Natural killer cell (primary cell): ENCODE measurements around the gene SLC44A4. TPM values are rescaled to one million over a fixed set of nuclear protein-coding genes. Genes with fewer than 3 reads are reported as not detected.
"Not testable (repeated sequence)": the region's sequence is repeated elsewhere in the genome, so short reads cannot be mapped to it uniquely, and the experiment has no call there.

ENCODE experiments used
- ATAC-seq, 3 donors: fragments of 150-1000 bp in 2 of 3; fragments of 200-7000 bp in 1 of 3; cut with Tn5 transposase; 1 replicate in 1 of 3; 2 replicates in 2 of 3; pipeline ENCODE4 v1.10.0; 2021; ENCODE audit warnings: mild to moderate bottlenecking in 2 of 3, moderate library complexity in 2 of 3
- DNase-seq, 2 donors: peaks; one replicate each; pipeline versions ENCODE4 v3.0.0 to v3.0.0-alpha.2; 2013 to 2021; ENCODE audit warnings: mixed read lengths in 1 of 2
- H3K27ac ChIP-seq: one replicate; pipeline ENCODE4 v1.5.1; 2013; ENCODE audit warnings: mild to moderate bottlenecking, low read length
- H3K27me3 ChIP-seq: one replicate; pipeline ENCODE4 v1.6.1; 2013; ENCODE audit warnings: low read length; ENCODE audit not compliant: control insufficient read depth, insufficient read depth
- H3K36me3 ChIP-seq: one replicate; pipeline ENCODE4 v1.6.1; 2013; ENCODE audit warnings: low read length; ENCODE audit not compliant: control insufficient read depth, insufficient read depth
- H3K4me1 ChIP-seq: one replicate; pipeline ENCODE4 v1.6.1; 2013; ENCODE audit warnings: low read length; ENCODE audit not compliant: control insufficient read depth, insufficient read depth
- H3K4me3 ChIP-seq: one replicate; pipeline ENCODE4 v1.5.1; 2013; ENCODE audit warnings: low read length
- H3K9me3 ChIP-seq: one replicate; pipeline ENCODE4 v1.6.1; 2013; ENCODE audit warnings: low read length; ENCODE audit not compliant: control insufficient read depth, insufficient read depth
- H3K27ac Mint-ChIP-seq, 2 donors: one replicate each; pipeline ENCODE4 v1.8.0; 2022; ENCODE audit warnings: mild to moderate bottlenecking in 2 of 2, mixed read lengths in 2 of 2, moderate library complexity in 1 of 2
- H3K27me3 Mint-ChIP-seq, 2 donors: one replicate each; pipeline ENCODE4 v1.8.0; 2022; ENCODE audit warnings: low read depth in 2 of 2, mixed read lengths in 2 of 2
- H3K36me3 Mint-ChIP-seq: one replicate; pipeline ENCODE4 v1.8.0; 2022; ENCODE audit warnings: mixed read lengths
- H3K4me1 Mint-ChIP-seq, 2 donors: one replicate each; pipeline ENCODE4 v1.8.0; 2022; ENCODE audit warnings: mixed read lengths in 2 of 2
- H3K4me3 Mint-ChIP-seq: one replicate; pipeline ENCODE4 v1.8.0; 2022; ENCODE audit warnings: mild to moderate bottlenecking, moderate library complexity, mixed read lengths
- H3K9me3 Mint-ChIP-seq, 2 donors: one replicate each; pipeline ENCODE4 v1.8.0; 2022; ENCODE audit warnings: mixed read lengths in 2 of 2
- CTCF ChIP-seq: fragments of 200-600 bp; IDR thresholded peaks from one replicate; pipeline ENCODE4 v1.8.0; 2022; ENCODE audit warnings: antibody characterized with exemption
- WGBS: methylation state at CpG from one replicate; pipeline ENCODE4 v1.1.7; 2013; ENCODE audit warnings: missing lambda C conversion rate; ENCODE audit not compliant: insufficient coverage; 5-methylcytosine and 5-hydroxymethylcytosine counted together
- intact Hi-C: fragments of 100-400 bp; cut with micrococcal nuclease; formaldehyde crosslinking; loops from one replicate; pipeline ENCODE4 v1.14.2; 2022
- total RNA-seq, 4 donors: library from RNA; stranded (reverse); fragments of 120-200 nt in 1 of 4; gene quantifications; one replicate each; pipeline versions ENCODE4 v1.2.3 to v1.2.4, GENCODE V29; 2013 to 2022

The SLC44A4 gene
- total RNA-seq, 3 donors from 2014 or later (not counting 1 experiment from before 2014, with no cell fraction given): 0.48 TPM; not detected in 2

- Histone ChIP-seq H3K4me3 (no peak overlapping the region), H3K4me1 (peaks cover 12% of the 10 kb centered on the region), H3K9me3 (no peaks in the 10 kb centered on the region), H3K27me3 (no peaks in the 10 kb centered on the region), H3K27ac (no peak overlapping the region), H3K36me3 (no peaks in the 10 kb centered on the region)
- 48% methylated on average over 7 of the region's 7 CpGs for WGBS
- no peak overlapping the region for H3K4me3 Mint-ChIP-seq
- no peak overlapping the region for H3K27ac Mint-ChIP-seq
- no peak for TF ChIP-seq CTCF
- no peak for DNase-seq
- H3K4me1 Mint-ChIP-seq: peaks cover 10% of the 10 kb centered on the region in 2 donors
- H3K9me3 Mint-ChIP-seq: no peaks in the 10 kb centered on the region
- ATAC-seq: peak; percentile 49 to 76 (median 73)
- H3K27me3 Mint-ChIP-seq: peaks cover 0 to 6% of the 10 kb centered on the region in 2 donors
- no peaks in the 10 kb centered on the region for H3K36me3 Mint-ChIP-seq
- intact Hi-C loops: no loop called here
Measured at GRCh38 chr6:31907158-31907813, 28.5 kb upstream of the SLC44A4 start.

GRCh38 chr6:31906727-31907126 lies 27.9 kb upstream of the SLC44A4 start:
- peaks cover 10 to 14% of the 10 kb centered on the region in 2 donors for H3K4me1 Mint-ChIP-seq
- H3K27me3 ChIP-seq, H3K27ac Mint-ChIP-seq, H3K4me3 Mint-ChIP-seq, H3K27me3 Mint-ChIP-seq, H3K36me3 ChIP-seq, H3K36me3 Mint-ChIP-seq, intact Hi-C loops, H3K9me3 Mint-ChIP-seq, DNase-seq, H3K4me3 ChIP-seq, H3K9me3 ChIP-seq, H3K27ac ChIP-seq, ATAC-seq: not testable (repeated sequence)
- H3K4me1 ChIP-seq: peaks cover 13% of the 10 kb centered on the region
- WGBS: 80% methylated on average over 7 of the region's 8 CpGs

GRCh38 chr6:31906122-31906521 lies 27.3 kb upstream of the SLC44A4 start:
- H3K27ac ChIP-seq: no peak overlapping the region
- DNase-seq: no peak
- no peaks in the 10 kb centered on the region for H3K27me3 ChIP-seq
- H3K4me3 ChIP-seq: no peak overlapping the region
- WGBS: 72% methylated on average over 3 of the region's 4 CpGs
- no peaks in the 10 kb centered on the region for H3K36me3 ChIP-seq
- no peak for ATAC-seq
- Mint-ChIP-seq H3K36me3 (no peaks in the 10 kb centered on the region), H3K9me3 (no peaks in the 10 kb centered on the region), H3K4me1 (peaks cover 10 to 19% of the 10 kb centered on the region in 2 donors), H3K4me3 (no peak overlapping the region), H3K27ac (no peak overlapping the region), H3K27me3 (peaks cover 0 to 5% of the 10 kb centered on the region in 2 donors)
- H3K4me1 ChIP-seq: peaks cover 17% of the 10 kb centered on the region
- no peak for TF ChIP-seq CTCF
- intact Hi-C loops: no loop called here
- no peaks in the 10 kb centered on the region for H3K9me3 ChIP-seq

GRCh38 chr6:31905041-31905440 lies 26.2 kb upstream of the SLC44A4 start:
- Histone ChIP-seq H3K4me3 (no peak overlapping the region), H3K27ac (no peak overlapping the region), H3K4me1 (peaks cover 28% of the 10 kb centered on the region), H3K27me3 (no peaks in the 10 kb centered on the region), H3K9me3 (no peaks in the 10 kb centered on the region), H3K36me3 (no peaks in the 10 kb centered on the region)
- no CpG with 5 or more reads among the region's 1 CpG for WGBS
- no peak for ATAC-seq
- Mint-ChIP-seq H3K4me1 (peaks cover 10 to 20% of the 10 kb centered on the region in 2 donors), H3K27ac (no peak overlapping the region), H3K9me3 (no peaks in the 10 kb centered on the region), H3K36me3 (no peaks in the 10 kb centered on the region), H3K27me3 (peaks cover 0 to 5% of the 10 kb centered on the region in 2 donors), H3K4me3 (no peak overlapping the region)
- TF ChIP-seq CTCF: no peak
- intact Hi-C loops: no loop called here
- no peak for DNase-seq
